MM.1S (cell line): ENCODE measurements around the gene LDLRAD1.

ENCODE experiments used
- DNase-seq: peaks from one replicate; pipeline ENCODE4 v3.0.0-alpha.2; 2015
- H2AFZ ChIP-seq: fragments of 300-600 bp; sonication (generic); 2 replicates; pipeline ENCODE4 v1.6.0; 2016; ENCODE audit warnings: antibody characterized with exemption, low read length
- H3F3A ChIP-seq: fragments of 300-600 bp; sonication (generic); 2 replicates; pipeline ENCODE4 v1.6.1; 2016; ENCODE audit warnings: mild to moderate bottlenecking, antibody characterized with exemption, low read length, moderate library complexity, mixed read lengths; ENCODE audit not compliant: insufficient read depth
- H3K27ac ChIP-seq: fragments of 300-600 bp; sonication (generic); 2 replicates; pipeline ENCODE4 v1.5.1; 2016; ENCODE audit warnings: mild to moderate bottlenecking, low read length
- H3K27me3 ChIP-seq: fragments of 300-600 bp; sonication (generic); replicated peaks from 2 replicates; pipeline ENCODE4 v1.6.0; 2016; ENCODE audit warnings: low read length; ENCODE audit not compliant: insufficient read depth
- H3K36me3 ChIP-seq: fragments of 300-600 bp; sonication (generic); replicated peaks from 2 replicates; pipeline ENCODE4 v1.6.1; 2016; ENCODE audit warnings: mild to moderate bottlenecking, low read length, mixed read lengths; ENCODE audit not compliant: insufficient read depth
- H3K4me1 ChIP-seq: fragments of 300-600 bp; sonication (generic); 2 replicates; pipeline ENCODE4 v1.6.1; 2016; ENCODE audit warnings: low read length, mixed read lengths
- H3K4me2 ChIP-seq: fragments of 300-600 bp; sonication (generic); 2 replicates; pipeline ENCODE4 v1.6.0; 2016; ENCODE audit warnings: low read depth, low read length
- H3K4me3 ChIP-seq: fragments of 300-600 bp; sonication (generic); 2 replicates; pipeline ENCODE4 v1.5.1; 2016; ENCODE audit warnings: low read length, mixed read lengths
- H3K79me2 ChIP-seq: fragments of 300-600 bp; sonication (generic); 2 replicates; pipeline ENCODE4 v1.6.1; 2016; ENCODE audit warnings: mixed run types, low read length, mixed read lengths
- H3K9ac ChIP-seq: fragments of 300-600 bp; sonication (generic); 2 replicates; pipeline ENCODE4 v1.6.1; 2016; ENCODE audit warnings: low read length, mixed read lengths
- H3K9me2 ChIP-seq: fragments of 300-600 bp; sonication (generic); replicated peaks from 2 replicates; pipeline ENCODE4 v1.6.1; 2016; ENCODE audit warnings: mild to moderate bottlenecking, low read length, mixed read lengths; ENCODE audit not compliant: insufficient read depth
- H3K9me3 ChIP-seq: fragments of 300-600 bp; sonication (generic); replicated peaks from 2 replicates; pipeline ENCODE4 v1.6.1; 2016; ENCODE audit warnings: mild to moderate bottlenecking, low read length, mixed read lengths; ENCODE audit not compliant: insufficient read depth
- H4K20me1 ChIP-seq: fragments of 300-600 bp; sonication (generic); 2 replicates; pipeline ENCODE4 v1.6.1; 2016; ENCODE audit warnings: mild to moderate bottlenecking, low read length, moderate library complexity, mixed read lengths; ENCODE audit not compliant: insufficient read depth
- CTCF ChIP-seq: fragments of 300-600 bp; sonication (generic); IDR thresholded peaks from 2 replicates; pipeline ENCODE4 v1.5.1; 2016; ENCODE audit warnings: antibody characterized with exemption, low read length, mixed read lengths
- EZH2 ChIP-seq: fragments of 300-600 bp; sonication (generic); optimal IDR thresholded peaks from 2 replicates; pipeline ENCODE3; 2017; ENCODE audit warnings: low read depth, mild to moderate bottlenecking, antibody characterized with exemption, low read length, mixed read lengths
- EZH2phosphoT487 ChIP-seq: fragments of 300-600 bp; sonication (generic); IDR thresholded peaks from 2 replicates; pipeline ENCODE4 v1.6.1; 2018; ENCODE audit warnings: antibody characterized with exemption, low read length

LDLRAD1 gene

GRCh38 chr1:54012863-54013262, 5.1 kb downstream of the LDLRAD1 start:
- Histone ChIP-seq H3K9me2 (no peaks in the 10 kb centered on the region), H3K27me3 (no peaks in the 10 kb centered on the region), H3K4me3 (no peak overlapping the region), H3K4me2 (no peak overlapping the region), H3K9ac (no peak overlapping the region), H3K4me1 (no peaks in the 10 kb centered on the region), H3K79me2 (no peaks in the 10 kb centered on the region), H3F3A (no peaks in the 10 kb centered on the region), H3K36me3 (no peaks in the 10 kb centered on the region), H4K20me1 (no peaks in the 10 kb centered on the region), H2AFZ (no peak overlapping the region), H3K9me3 (no peaks in the 10 kb centered on the region), H3K27ac (no peak overlapping the region)
- no peak for DNase-seq
- TF ChIP-seq EZH2phosphoT487 (no peak), EZH2 (no peak), CTCF (no peak)

- Histone ChIP-seq H3K36me3 (no peaks in the 10 kb centered on the region), H3K4me3 (no peak overlapping the region), H3K27ac (no peak overlapping the region), H3K9me3 (no peaks in the 10 kb centered on the region), H2AFZ (no peak overlapping the region), H3K27me3 (no peaks in the 10 kb centered on the region), H3K79me2 (no peaks in the 10 kb centered on the region), H4K20me1 (no peaks in the 10 kb centered on the region), H3K4me1 (no peaks in the 10 kb centered on the region), H3K9me2 (no peaks in the 10 kb centered on the region), H3K9ac (no peak overlapping the region), H3F3A (no peaks in the 10 kb centered on the region), H3K4me2 (no peak overlapping the region)
- TF ChIP-seq EZH2phosphoT487 (no peak), EZH2 (no peak), CTCF (no peak)
- no peak for DNase-seq
Observed at GRCh38 chr1:54012008-54012325, 6.0 kb downstream of the LDLRAD1 start.

- no peak overlapping the region for H3K27ac ChIP-seq
- no peak overlapping the region for H3K4me2 ChIP-seq
- TF ChIP-seq EZH2phosphoT487 (no peak), CTCF (no peak), EZH2 (no peak)
- H4K20me1 ChIP-seq = no peaks in the 10 kb centered on the region
- H3K9me2 ChIP-seq = no peaks in the 10 kb centered on the region
- H3K27me3 ChIP-seq = no peaks in the 10 kb centered on the region
- no peaks in the 10 kb centered on the region for H3K36me3 ChIP-seq
- H2AFZ ChIP-seq = no peak overlapping the region
- no peaks in the 10 kb centered on the region for H3K9me3 ChIP-seq
- H3K79me2 ChIP-seq = no peaks in the 10 kb centered on the region
- no peaks in the 10 kb centered on the region for H3F3A ChIP-seq
- no peaks in the 10 kb centered on the region for H3K4me1 ChIP-seq
- no peak overlapping the region for H3K9ac ChIP-seq
- no peak for DNase-seq
- no peak overlapping the region for H3K4me3 ChIP-seq
Observed at GRCh38 chr1:54011316-54012007, 6.5 kb downstream of the LDLRAD1 start.
